Gastroesophageal sphincter (tissue), 3 donors: ENCODE results near the gene SGIP1.

ENCODE experiments used
- POLR2AphosphoS5 ChIP-seq: sonication (generic); formaldehyde crosslinking; IDR thresholded peaks from one replicate; pipeline ENCODE4 v1.6.1; 2017; ENCODE audit warnings: antibody characterized with exemption
- TF ChIP-seq, protein P1 (sequence below), 4 experiments: fragments of 200-600 bp in 2 of 4; fragments of 450-650 bp in 2 of 4; sonication (generic) in 1 of 4; IDR thresholded peaks; one replicate each; pipeline ENCODE4 v1.5.1; 2017 to 2019; ENCODE audit warnings: antibody characterized with exemption in 4 of 4, mild to moderate bottlenecking in 2 of 4, moderate library complexity in 2 of 4

DNA sequence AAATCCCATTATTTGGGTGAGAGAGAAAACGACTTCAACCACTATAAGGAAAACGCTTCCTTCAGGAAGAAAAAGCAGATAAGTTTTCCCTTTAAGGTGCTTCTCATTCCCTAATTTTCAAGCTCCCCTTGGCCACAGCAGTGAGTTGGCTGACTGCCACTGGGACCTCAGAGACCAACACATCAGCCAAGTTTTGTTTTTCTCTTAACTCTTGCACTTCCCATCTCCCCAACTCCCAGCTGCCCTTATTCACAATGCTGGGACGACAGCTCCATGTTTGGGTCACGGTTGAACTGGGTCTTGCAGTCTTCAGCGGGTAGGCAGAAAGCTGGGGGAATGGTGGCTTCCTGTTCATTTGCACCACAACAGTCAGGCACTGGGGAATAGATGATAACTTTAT, 18.9 kb downstream of the SGIP1 start:
- TF ChIP-seq, protein P1, sequence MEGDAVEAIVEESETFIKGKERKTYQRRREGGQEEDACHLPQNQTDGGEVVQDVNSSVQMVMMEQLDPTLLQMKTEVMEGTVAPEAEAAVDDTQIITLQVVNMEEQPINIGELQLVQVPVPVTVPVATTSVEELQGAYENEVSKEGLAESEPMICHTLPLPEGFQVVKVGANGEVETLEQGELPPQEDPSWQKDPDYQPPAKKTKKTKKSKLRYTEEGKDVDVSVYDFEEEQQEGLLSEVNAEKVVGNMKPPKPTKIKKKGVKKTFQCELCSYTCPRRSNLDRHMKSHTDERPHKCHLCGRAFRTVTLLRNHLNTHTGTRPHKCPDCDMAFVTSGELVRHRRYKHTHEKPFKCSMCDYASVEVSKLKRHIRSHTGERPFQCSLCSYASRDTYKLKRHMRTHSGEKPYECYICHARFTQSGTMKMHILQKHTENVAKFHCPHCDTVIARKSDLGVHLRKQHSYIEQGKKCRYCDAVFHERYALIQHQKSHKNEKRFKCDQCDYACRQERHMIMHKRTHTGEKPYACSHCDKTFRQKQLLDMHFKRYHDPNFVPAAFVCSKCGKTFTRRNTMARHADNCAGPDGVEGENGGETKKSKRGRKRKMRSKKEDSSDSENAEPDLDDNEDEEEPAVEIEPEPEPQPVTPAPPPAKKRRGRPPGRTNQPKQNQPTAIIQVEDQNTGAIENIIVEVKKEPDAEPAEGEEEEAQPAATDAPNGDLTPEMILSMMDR (IDR thresholded peaks at IDR 0.05) = no peak
- no peak for TF ChIP-seq POLR2AphosphoS5
